Suprapubic skin (tissue), 4 donors: ENCODE results near the gene PPP1R18. TPM values are rescaled to one million over a fixed set of nuclear protein-coding genes. Genes with fewer than 3 reads are reported as not detected.

Experiments
- DNase-seq, 2 donors: peaks; one replicate each; pipeline ENCODE4 v3.0.0-alpha.2; 2019; ENCODE audit warnings: low spot score in 2 of 2
- H3K27ac ChIP-seq: fragments of 200-600 bp; sonication (generic); one replicate; pipeline ENCODE4 v1.5.1; 2019
- H3K27me3 ChIP-seq: fragments of 200-600 bp; sonication (generic); one replicate; pipeline ENCODE4 v1.5.1; 2019
- H3K36me3 ChIP-seq: fragments of 200-600 bp; sonication (generic); one replicate; pipeline ENCODE4 v1.5.1; 2019
- H3K4me1 ChIP-seq: fragments of 200-600 bp; sonication (generic); one replicate; pipeline ENCODE4 v1.5.1; 2019
- H3K4me3 ChIP-seq: fragments of 200-600 bp; sonication (generic); one replicate; pipeline ENCODE4 v1.5.1; 2019; ENCODE audit warnings: mild to moderate bottlenecking
- H3K9me3 ChIP-seq: fragments of 200-600 bp; sonication (generic); one replicate; pipeline ENCODE4 v1.5.1; 2019
- EP300 ChIP-seq: sonication (generic); formaldehyde crosslinking; IDR thresholded peaks from one replicate; pipeline ENCODE4 v1.6.1; 2017; ENCODE audit warnings: antibody characterized with exemption
- POLR2A ChIP-seq, 2 donors: fragments of 450-650 bp; IDR thresholded peaks; one replicate each; pipeline ENCODE4 v1.6.1; 2017; ENCODE audit warnings: antibody characterized with exemption in 2 of 2, mild to moderate bottlenecking in 2 of 2, moderate library complexity in 2 of 2
- POLR2AphosphoS5 ChIP-seq, 3 donors: sonication (generic); formaldehyde crosslinking; IDR thresholded peaks; one replicate each; pipeline ENCODE4 v1.6.1; 2017; ENCODE audit warnings: antibody characterized with exemption in 3 of 3
- WGBS: methylation state at CpG from one replicate; pipeline ENCODE4 v1.1.5; 2018; 5-methylcytosine and 5-hydroxymethylcytosine counted together
- total RNA-seq, 4 donors: library from RNA; depleted of rRNA; stranded (reverse); fragments of >200 nt; gene quantifications; one replicate each; pipeline ENCODE4 v1.1.0, GENCODE V29; 2016
- TF ChIP-seq, protein P1 (sequence below), 2 donors: fragments of 200-600 bp in 1 of 2; fragments of 450-650 bp in 1 of 2; sonication (generic) in 1 of 2; IDR thresholded peaks; one replicate each; pipeline ENCODE4 v1.5.1; 2016 to 2019; ENCODE audit warnings: antibody characterized with exemption in 2 of 2, mild to moderate bottlenecking in 1 of 2, moderate library complexity in 1 of 2

The PPP1R18 gene, protein sequence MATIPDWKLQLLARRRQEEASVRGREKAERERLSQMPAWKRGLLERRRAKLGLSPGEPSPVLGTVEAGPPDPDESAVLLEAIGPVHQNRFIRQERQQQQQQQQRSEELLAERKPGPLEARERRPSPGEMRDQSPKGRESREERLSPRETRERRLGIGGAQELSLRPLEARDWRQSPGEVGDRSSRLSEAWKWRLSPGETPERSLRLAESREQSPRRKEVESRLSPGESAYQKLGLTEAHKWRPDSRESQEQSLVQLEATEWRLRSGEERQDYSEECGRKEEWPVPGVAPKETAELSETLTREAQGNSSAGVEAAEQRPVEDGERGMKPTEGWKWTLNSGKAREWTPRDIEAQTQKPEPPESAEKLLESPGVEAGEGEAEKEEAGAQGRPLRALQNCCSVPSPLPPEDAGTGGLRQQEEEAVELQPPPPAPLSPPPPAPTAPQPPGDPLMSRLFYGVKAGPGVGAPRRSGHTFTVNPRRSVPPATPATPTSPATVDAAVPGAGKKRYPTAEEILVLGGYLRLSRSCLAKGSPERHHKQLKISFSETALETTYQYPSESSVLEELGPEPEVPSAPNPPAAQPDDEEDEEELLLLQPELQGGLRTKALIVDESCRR
- total RNA-seq: 10 to 100 TPM; 25.2 to 31.0 (median 29.2) TPM

DNA sequence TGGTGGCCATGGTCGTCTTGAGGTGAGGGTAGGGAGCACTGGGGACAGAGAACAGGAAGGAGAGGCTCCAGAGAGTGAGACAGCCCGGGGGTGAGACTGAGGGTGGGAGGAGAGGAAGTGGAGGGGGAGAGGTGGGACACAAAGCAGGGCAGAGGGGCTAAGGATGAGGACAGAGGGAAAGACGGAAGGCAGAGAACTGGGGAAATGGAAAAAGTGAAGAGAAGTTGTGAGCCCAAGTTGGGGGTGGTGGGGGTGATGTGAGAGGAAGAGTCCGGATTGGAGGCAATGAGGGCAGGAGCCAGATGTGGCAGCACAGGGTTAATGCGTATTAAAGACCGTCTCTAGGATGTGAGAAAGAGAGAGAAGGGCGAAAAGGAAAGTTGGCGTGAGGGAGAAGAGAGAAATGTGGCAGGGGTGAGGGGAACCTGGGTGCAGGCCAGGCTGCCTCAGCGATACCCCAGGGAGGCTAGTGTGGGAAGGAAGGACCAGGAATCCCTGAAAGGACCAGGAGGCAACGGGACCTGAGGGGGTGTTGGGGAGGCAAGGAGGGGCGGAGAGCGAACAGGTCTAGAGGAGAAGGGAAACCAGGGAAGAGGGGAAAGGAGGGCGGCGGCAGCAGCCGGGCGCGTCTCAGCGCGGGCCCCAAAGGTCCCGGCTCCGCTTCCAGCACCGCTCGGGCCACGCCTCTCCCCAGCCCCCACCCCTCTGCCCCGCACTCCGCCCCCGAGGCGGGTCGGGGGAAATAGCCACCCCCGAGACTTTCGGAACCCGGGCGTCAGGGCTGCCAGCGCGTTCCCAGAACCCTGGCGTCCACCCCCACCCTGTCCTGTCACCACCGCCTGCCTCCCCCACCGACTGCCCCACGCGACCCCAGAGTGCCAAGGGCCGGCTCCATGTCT lies at the start of gene PPP1R18:
TSS of gene PPP1R18 (minus strand) at position 637 of the 899 bp plus-strand sequence. CDS start at position 10, 627 bp downstream.
- H3K27me3 ChIP-seq: no peaks in the 10 kb centered on the region
- peak within 1 kb of the TSS; percentile 98 for H3K27ac ChIP-seq
- peak; percentile 89 to 94 for DNase-seq
- under 1% methylated on average over 38 of the region's 41 CpGs for WGBS
- H3K4me1 ChIP-seq: peaks cover 82% of the 10 kb centered on the region
- no peaks in the 10 kb centered on the region for H3K9me3 ChIP-seq
- peak within 1 kb of the TSS; percentile 68 for H3K4me3 ChIP-seq
- H3K36me3 ChIP-seq: no peaks in the 10 kb centered on the region
- no peak for TF ChIP-seq POLR2A (IDR thresholded peaks at IDR 0.05)
- TF ChIP-seq, protein P1, sequence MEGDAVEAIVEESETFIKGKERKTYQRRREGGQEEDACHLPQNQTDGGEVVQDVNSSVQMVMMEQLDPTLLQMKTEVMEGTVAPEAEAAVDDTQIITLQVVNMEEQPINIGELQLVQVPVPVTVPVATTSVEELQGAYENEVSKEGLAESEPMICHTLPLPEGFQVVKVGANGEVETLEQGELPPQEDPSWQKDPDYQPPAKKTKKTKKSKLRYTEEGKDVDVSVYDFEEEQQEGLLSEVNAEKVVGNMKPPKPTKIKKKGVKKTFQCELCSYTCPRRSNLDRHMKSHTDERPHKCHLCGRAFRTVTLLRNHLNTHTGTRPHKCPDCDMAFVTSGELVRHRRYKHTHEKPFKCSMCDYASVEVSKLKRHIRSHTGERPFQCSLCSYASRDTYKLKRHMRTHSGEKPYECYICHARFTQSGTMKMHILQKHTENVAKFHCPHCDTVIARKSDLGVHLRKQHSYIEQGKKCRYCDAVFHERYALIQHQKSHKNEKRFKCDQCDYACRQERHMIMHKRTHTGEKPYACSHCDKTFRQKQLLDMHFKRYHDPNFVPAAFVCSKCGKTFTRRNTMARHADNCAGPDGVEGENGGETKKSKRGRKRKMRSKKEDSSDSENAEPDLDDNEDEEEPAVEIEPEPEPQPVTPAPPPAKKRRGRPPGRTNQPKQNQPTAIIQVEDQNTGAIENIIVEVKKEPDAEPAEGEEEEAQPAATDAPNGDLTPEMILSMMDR (IDR thresholded peaks at IDR 0.05): no peak
- no peak for TF ChIP-seq POLR2AphosphoS5 (IDR thresholded peaks at IDR 0.05)
- no peak for TF ChIP-seq EP300

- Histone ChIP-seq H3K4me3 (no peak overlapping the region), H3K9me3 (no peaks in the 10 kb centered on the region), H3K36me3 (peaks cover 75% of the 10 kb centered on the region), H3K4me1 (peaks cover 35% of the 10 kb centered on the region), H3K27me3 (no peaks in the 10 kb centered on the region), H3K27ac (no peak overlapping the region)
- no peak for DNase-seq
- no peak for TF ChIP-seq POLR2AphosphoS5 (IDR thresholded peaks at IDR 0.05)
- TF ChIP-seq, protein P1 (IDR thresholded peaks at IDR 0.05): no peak
- no peak for TF ChIP-seq POLR2A (IDR thresholded peaks at IDR 0.05)
- TF ChIP-seq EP300: no peak
- 89% methylated on average over 8 of the region's 8 CpGs for WGBS
Observed at GRCh38 chr6:30735668-30736314, 49.3 kb upstream of the PPP1R18 start.

DNA sequence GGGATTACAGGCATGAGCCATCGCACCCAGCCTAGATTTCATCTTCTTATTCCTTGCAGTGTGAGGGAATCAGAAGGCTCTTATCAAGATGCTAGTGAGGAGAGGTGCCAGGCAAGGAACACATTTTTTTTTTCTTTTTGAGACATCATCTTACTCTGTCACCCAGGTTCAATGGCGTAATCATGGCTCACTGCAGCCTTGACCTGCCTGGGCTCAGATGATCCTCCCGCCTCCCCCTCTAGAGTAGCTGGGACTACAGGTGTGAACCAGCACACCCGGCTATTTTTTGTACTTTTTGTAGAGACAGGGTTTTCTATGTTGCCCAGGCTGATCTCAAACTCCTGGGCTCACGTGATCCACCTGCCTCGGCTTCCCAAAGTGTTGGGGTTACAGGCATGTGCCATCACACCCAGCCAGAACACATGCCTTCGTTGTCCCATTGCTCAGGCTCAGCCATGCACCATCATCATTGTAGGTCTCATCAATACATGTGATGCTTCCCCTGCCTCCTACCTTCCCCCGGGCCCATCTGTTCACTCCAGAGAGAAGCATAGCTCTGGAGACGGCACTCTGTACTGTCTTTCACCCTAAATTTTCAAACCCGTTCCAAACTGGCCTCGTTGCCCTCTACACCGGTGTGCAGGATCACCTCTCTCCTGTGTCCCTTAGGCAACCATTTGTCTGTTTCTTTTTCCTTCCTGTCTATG lies 45.9 kb upstream of the PPP1R18 start:
- H3K27ac ChIP-seq: no peak overlapping the region
- no peak overlapping the region for H3K4me3 ChIP-seq
- H3K27me3 ChIP-seq: no peaks in the 10 kb centered on the region
- peaks cover 26% of the 10 kb centered on the region for H3K4me1 ChIP-seq
- peaks cover 79% of the 10 kb centered on the region for H3K36me3 ChIP-seq
- no peak for DNase-seq
- 90% methylated on average over 12 of the region's 12 CpGs for WGBS
- no peaks in the 10 kb centered on the region for H3K9me3 ChIP-seq
- TF ChIP-seq POLR2AphosphoS5 (IDR thresholded peaks at IDR 0.05) (no peak), EP300 (no peak)

- WGBS: 49% methylated on average over 13 of the region's 30 CpGs
- Histone ChIP-seq H3K27me3 (no peaks in the 10 kb centered on the region), H3K27ac (no peak overlapping the region), H3K9me3 (no peaks in the 10 kb centered on the region), H3K36me3 (peaks cover 81% of the 10 kb centered on the region), H3K4me1 (peaks cover 28% of the 10 kb centered on the region), H3K4me3 (no peak overlapping the region)
- DNase-seq: peak in 1 of 2 donors; percentile 87
- TF ChIP-seq POLR2A (IDR thresholded peaks at IDR 0.05): no peak
- TF ChIP-seq, protein P1 (IDR thresholded peaks at IDR 0.05): peak; percentile 47 to 73
Observed at GRCh38 chr6:30730601-30731435, 44.4 kb upstream of the PPP1R18 start.
